ENCODE results near the gene ATP6V1D. TPM values are rescaled to one million over a fixed set of nuclear protein-coding genes. Genes with fewer than 3 reads are reported as not detected.

ATP6V1D gene
- 86.3 and 130 TPM in 2 replicates for total RNA-seq

DNA sequence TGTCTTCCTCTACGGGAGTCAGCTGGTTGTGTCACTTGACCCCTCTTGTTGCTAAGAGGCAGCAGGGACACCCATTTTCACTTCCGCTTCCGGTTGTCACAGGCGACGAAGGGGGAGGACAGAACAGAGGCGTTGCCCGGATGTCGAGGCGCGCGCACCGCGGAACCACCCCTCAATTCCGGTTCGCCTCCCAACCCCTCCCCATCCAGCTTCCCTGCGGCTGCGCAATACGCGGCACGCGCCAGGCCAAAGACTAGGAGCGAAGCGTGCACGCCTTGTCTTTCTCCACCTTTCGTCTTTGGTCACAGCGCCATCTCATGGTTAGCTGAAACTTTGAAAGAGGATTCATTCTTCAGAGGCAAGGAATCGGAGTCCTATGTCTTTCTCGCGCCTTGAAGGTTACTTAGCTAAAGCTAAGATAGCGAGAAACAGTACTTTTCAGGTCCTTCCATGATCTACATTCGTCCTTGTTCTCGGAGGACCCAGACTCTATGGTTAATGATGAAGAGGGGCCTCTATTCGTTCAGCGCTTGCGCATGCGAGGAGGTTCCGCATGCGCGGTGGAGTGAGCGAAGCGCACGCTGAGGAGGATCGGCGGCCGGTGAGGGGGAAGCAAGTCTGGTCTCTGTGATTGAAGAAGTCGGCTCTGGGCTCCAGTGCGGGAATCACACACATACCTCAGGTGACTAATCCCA is at the start of gene ATP6V1D, which contains the start of gene EIF2S1:
ATP6V1D (minus strand) TSS at position 30 of the 695 bp plus-strand sequence. CDS start 106 bp downstream, outside the sequence.
EIF2S1 (plus strand) TSS at position 554 of the 695 bp plus-strand sequence. CDS start 4,440 bp downstream, outside the sequence.

Other genes with a start within 250 kb of the ATP6V1D start
- gene GARIN2, start 170.4 kb downstream of the ATP6V1D start, total RNA-seq: not detected in 2 replicates
- 26.5 and 44.9 TPM in 2 replicates for gene PALS1, start 118.4 kb downstream of the ATP6V1D start, total RNA-seq
- gene EIF2S1, start 524 bp upstream of the ATP6V1D start, total RNA-seq: 129 and 208 TPM in 2 replicates
- 3.0 and 6.7 TPM in 2 replicates for gene PLEK2, start 52.4 kb upstream of the ATP6V1D start, total RNA-seq
- 0.29 and 2.0 TPM in 2 replicates for gene TMEM229B, start 128.9 kb upstream of the ATP6V1D start, total RNA-seq
- gene PLEKHH1, start 173.5 kb upstream of the ATP6V1D start, total RNA-seq: 0.15 and 0.17 TPM in 2 replicates
- 14.7 and 18.9 TPM in 2 replicates for gene PIGH, start 240.5 kb upstream of the ATP6V1D start, total RNA-seq